ENCODE measurements around the gene ATXN10. TPM values are rescaled to one million over a fixed set of nuclear protein-coding genes. Genes with fewer than 3 reads are reported as not detected.

Gene ATXN10
- total and polyA plus RNA-seq, 2 of the 8 experiments (the other 6 are each of a cell fraction or from before 2014, with no cell fraction given), result 134 to 210 TPM

DNA sequence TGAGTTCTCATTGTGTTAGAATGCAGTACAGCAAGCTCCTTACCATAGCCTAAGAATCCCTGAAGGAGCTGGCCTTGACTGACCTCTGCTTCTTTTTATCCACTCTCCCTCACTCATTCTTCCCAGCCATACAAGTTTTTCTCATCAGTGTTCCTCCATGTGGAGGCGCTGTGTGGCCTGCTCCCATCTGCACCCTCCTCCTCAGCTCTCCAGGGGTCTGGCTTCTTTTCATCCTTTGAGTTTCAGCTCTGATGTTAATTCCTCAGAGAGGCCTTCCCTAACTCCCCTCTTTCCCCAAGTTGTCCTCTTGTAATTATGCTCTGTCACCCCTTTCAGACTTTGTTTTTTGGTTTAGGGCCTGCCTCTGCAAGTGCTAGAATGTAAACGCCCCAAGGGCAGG, 160.5 kb downstream of the ATXN10 start:
- Histone ChIP-seq H3K14ac (ENCODE audit: insufficient read length) (no peak overlapping the region), H3K79me1 (ENCODE audit: low read depth, low read length) (no peaks in the 10 kb centered on the region), H3K27me3 (replicated peaks in 1 of 4; ENCODE audit: control insufficient read depth in 3 of 4, extremely low read depth in 1 of 4, insufficient read depth in 3 of 4, low read length in 3 of 4) (no peaks in the 10 kb centered on the region), H2BK5ac (ENCODE audit: low read depth, low read length) (no peak overlapping the region), H3K4me1 (replicated peaks in 1 of 4; ENCODE audit: control insufficient read depth in 3 of 4, insufficient read depth in 4 of 4, low read length in 3 of 4) (peaks cover 0 to 5% (median 0%) of the 10 kb centered on the region in 4 experiments; a peak in 1 of 7 replicates), H2AK5ac (ENCODE audit: low read depth, low read length) (no peak overlapping the region), H2BK15ac (ENCODE audit: low read length) (no peak overlapping the region), H2BK20ac (ENCODE audit: low read length) (no peak overlapping the region), H4K5ac (ENCODE audit: insufficient read length, low read depth, low read length) (no peak overlapping the region), H3K79me2 (ENCODE audit: control insufficient read depth in 1 of 2, insufficient read depth in 2 of 2, low read length in 2 of 2) (no peaks in the 10 kb centered on the region), H3K4me2 (ENCODE audit: insufficient read depth in 1 of 2, low read depth in 2 of 2, low read length in 2 of 2) (no peak overlapping the region; a peak in 1 of 4 replicates), H3K4me3 (ENCODE audit: extremely low read depth in 1 of 4, insufficient read depth in 2 of 4, low read depth in 3 of 4, low read length in 4 of 4) (no peak overlapping the region), H2BK120ac (replicated peaks; ENCODE audit: low read depth, low read length) (no peak overlapping the region), H3K27ac (ENCODE audit: low read depth, low read length) (no peak overlapping the region), H4K91ac (replicated peaks; ENCODE audit: insufficient read length, low read length) (no peak overlapping the region), H3K4ac (replicated peaks; ENCODE audit: insufficient read length, low read depth, low read length) (no peak overlapping the region), H2BK12ac (ENCODE audit: low read depth, low read length) (no peak overlapping the region), H2AFZ (ENCODE audit: low read length) (no peak overlapping the region), H3K18ac (ENCODE audit: extremely low read depth, low read length) (no peak overlapping the region), H3K9me3 (ENCODE audit: insufficient read depth in 2 of 2, low read depth in 1 of 2, low read length in 1 of 2) (no peaks in the 10 kb centered on the region), H3K9ac (replicated peaks in 1 of 4; ENCODE audit: extremely low read depth in 1 of 4, low read depth in 3 of 4, low read length in 3 of 4) (no peak overlapping the region), H4K8ac (ENCODE audit: extremely low read depth, insufficient read depth, low read length) (no peak overlapping the region), H3K23me2 (ENCODE audit: low read depth, low read length) (no peaks in the 10 kb centered on the region), H3K23ac (ENCODE audit: insufficient read length) (no peak overlapping the region), H3K56ac (replicated peaks; ENCODE audit: insufficient read length, low read depth, low read length) (no peak overlapping the region), H4K20me1 (replicated peaks in 1 of 2; ENCODE audit: control insufficient read depth in 1 of 2, insufficient read depth in 2 of 2, low read length in 2 of 2) (peaks cover 4 to 6% of the 10 kb centered on the region in 2 experiments), H3K36me3 (ENCODE audit: control insufficient read depth in 2 of 4, insufficient read depth in 4 of 4, low read length in 3 of 4) (peaks cover 0 to 10% (median 0%) of the 10 kb centered on the region in 4 experiments; a peak in 2 of 8 replicates)
- DNase-seq (ENCODE audit: low read depth in 1 of 2, low spot score in 2 of 2), result no peak
- peak; percentile 63 for FAIRE-seq
- CTCF ChIA-PET (ENCODE audit: partially characterized antibody), result interaction anchor here (0.6 to 3.1 kb wide), 27 partner anchors 9 to 255 kb away, joined by 3 to 15 read pairs (median 4); no protein-coding TSS in a partner anchor
- POLR2A ChIA-PET (ENCODE audit: partially characterized antibody), result interaction anchor here (0.9 kb wide), 1 partner anchor 72 kb away, joined by 3 read pairs; no protein-coding TSS in a partner anchor
- WGBS, 2 experiments (ENCODE audit: extremely low coverage in 1 of 2, insufficient coverage in 1 of 2, insufficient read length in 1 of 2, insufficient replicate concordance in 2 of 2, low coverage in 1 of 2, low lambda C conversion rate in 2 of 2, missing lambda C conversion rate in 1 of 2), result 58% methylated on average over 2 of the region's 2 CpGs; no CpG with 5 or more reads in 1 of the 2 experiments
- TF ChIP-seq, protein P1, sequence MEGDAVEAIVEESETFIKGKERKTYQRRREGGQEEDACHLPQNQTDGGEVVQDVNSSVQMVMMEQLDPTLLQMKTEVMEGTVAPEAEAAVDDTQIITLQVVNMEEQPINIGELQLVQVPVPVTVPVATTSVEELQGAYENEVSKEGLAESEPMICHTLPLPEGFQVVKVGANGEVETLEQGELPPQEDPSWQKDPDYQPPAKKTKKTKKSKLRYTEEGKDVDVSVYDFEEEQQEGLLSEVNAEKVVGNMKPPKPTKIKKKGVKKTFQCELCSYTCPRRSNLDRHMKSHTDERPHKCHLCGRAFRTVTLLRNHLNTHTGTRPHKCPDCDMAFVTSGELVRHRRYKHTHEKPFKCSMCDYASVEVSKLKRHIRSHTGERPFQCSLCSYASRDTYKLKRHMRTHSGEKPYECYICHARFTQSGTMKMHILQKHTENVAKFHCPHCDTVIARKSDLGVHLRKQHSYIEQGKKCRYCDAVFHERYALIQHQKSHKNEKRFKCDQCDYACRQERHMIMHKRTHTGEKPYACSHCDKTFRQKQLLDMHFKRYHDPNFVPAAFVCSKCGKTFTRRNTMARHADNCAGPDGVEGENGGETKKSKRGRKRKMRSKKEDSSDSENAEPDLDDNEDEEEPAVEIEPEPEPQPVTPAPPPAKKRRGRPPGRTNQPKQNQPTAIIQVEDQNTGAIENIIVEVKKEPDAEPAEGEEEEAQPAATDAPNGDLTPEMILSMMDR (IDR thresholded peaks at IDR 0.05; ENCODE audit: control extremely low read depth in 1 of 3, insufficient read depth in 1 of 3, low read depth in 1 of 3, low read length in 3 of 3), result peak; percentile 62 to 72 (median 63)
- TF ChIP-seq RAD21 (IDR thresholded peaks at IDR 0.05 in 1 of 2, conservative IDR thresholded peaks at IDR 0.05 in 1 of 2; ENCODE audit: low read depth in 2 of 2, low read length in 2 of 2) (peak; percentile 38 to 56), SP1 (IDR thresholded peaks at IDR 0.05; ENCODE audit: low read depth, low read length) (no peak)

Data from H1 (cell line).